Measurements from ENCODE around the gene UBE3C.

DNA sequence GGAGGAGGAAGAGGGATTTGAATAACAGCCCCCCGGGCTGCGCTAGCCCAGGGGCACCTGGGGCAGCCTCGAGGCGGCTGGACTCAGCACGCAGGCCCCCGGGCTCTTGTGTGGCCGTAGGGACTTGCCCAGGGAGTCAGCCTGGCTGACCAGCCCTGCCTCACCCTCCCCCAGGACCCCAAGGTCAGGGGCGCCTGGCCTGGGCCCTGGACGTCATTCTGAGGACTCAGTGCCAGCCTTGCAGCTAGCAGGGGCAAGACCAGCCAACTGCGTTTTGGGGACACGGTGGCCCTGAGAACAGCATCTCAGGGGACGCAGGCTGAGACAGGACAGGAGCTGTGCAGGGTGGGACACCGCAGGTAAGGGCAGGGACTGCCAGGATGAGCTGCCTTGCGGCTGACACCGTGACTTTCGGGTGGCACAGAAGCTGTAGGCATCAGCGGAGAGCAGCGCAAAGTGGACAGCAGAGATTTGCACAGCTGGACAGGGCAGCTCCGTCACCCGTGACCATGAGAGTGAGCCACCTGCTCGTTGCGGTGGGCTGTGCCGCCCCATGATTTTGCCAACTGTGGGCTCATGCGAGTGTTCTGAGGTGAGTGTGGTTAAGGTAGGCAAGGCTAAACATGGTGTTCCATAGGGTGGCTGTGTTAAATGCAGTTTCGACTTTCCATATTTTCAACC is 48.1 kb upstream of the UBE3C start:
- TF ChIP-seq, protein P1, sequence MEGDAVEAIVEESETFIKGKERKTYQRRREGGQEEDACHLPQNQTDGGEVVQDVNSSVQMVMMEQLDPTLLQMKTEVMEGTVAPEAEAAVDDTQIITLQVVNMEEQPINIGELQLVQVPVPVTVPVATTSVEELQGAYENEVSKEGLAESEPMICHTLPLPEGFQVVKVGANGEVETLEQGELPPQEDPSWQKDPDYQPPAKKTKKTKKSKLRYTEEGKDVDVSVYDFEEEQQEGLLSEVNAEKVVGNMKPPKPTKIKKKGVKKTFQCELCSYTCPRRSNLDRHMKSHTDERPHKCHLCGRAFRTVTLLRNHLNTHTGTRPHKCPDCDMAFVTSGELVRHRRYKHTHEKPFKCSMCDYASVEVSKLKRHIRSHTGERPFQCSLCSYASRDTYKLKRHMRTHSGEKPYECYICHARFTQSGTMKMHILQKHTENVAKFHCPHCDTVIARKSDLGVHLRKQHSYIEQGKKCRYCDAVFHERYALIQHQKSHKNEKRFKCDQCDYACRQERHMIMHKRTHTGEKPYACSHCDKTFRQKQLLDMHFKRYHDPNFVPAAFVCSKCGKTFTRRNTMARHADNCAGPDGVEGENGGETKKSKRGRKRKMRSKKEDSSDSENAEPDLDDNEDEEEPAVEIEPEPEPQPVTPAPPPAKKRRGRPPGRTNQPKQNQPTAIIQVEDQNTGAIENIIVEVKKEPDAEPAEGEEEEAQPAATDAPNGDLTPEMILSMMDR (IDR thresholded peaks at IDR 0.05): no peak
- TF ChIP-seq POLR2A (IDR thresholded peaks at IDR 0.05) (no peak), POLR2AphosphoS5 (IDR thresholded peaks at IDR 0.05) (no peak), EP300 (IDR thresholded peaks at IDR 0.05) (no peak)

Measured in gastroesophageal sphincter (tissue), 3 donors.